ENCODE measurements around the gene MICAL3.

MICAL3 gene

GRCh38 chr22:17929909-17930308 is 94.5 kb downstream of the MICAL3 start:
- no peaks in the 10 kb centered on the region for H3K36me3 ChIP-seq (ENCODE audit: insufficient read depth, insufficient read length, low read length)
- H3K4me3 ChIP-seq (ENCODE audit: insufficient read length, low read depth): no peak overlapping the region
- no peak for TF ChIP-seq YY1 (IDR thresholded peaks at IDR 0.05; ENCODE audit: insufficient read depth, insufficient read length)
- TF ChIP-seq ZNF274 (IDR thresholded peaks at IDR 0.05; ENCODE audit: low read depth, low read length): no peak
- TF ChIP-seq SUZ12 (IDR thresholded peaks at IDR 0.05; ENCODE audit: extremely low read depth, insufficient read depth, insufficient read length): no peak
- DNase-seq (ENCODE audit: low read depth, low spot score): no peak
- no peaks in the 10 kb centered on the region for H3K27me3 ChIP-seq (ENCODE audit: insufficient read depth, insufficient read length)
- no peak overlapping the region for H3K9ac ChIP-seq (ENCODE audit: insufficient read length, low read depth)
- H3K9me3 ChIP-seq (ENCODE audit: insufficient read depth, low read length): no peaks in the 10 kb centered on the region
- no peaks in the 10 kb centered on the region for H3K4me1 ChIP-seq (ENCODE audit: insufficient read depth, insufficient read length)

- no peaks in the 10 kb centered on the region for H3K9me3 ChIP-seq (ENCODE audit: insufficient read depth, low read length)
- no peak for DNase-seq (ENCODE audit: low read depth, low spot score)
- no peaks in the 10 kb centered on the region for H3K36me3 ChIP-seq (ENCODE audit: insufficient read depth, insufficient read length, low read length)
- no peak overlapping the region for H3K9ac ChIP-seq (ENCODE audit: insufficient read length, low read depth)
- H3K4me1 ChIP-seq (ENCODE audit: insufficient read depth, insufficient read length): no peaks in the 10 kb centered on the region
- H3K27me3 ChIP-seq (ENCODE audit: insufficient read depth, insufficient read length): no peaks in the 10 kb centered on the region
- TF ChIP-seq ZNF274 (IDR thresholded peaks at IDR 0.05; ENCODE audit: low read depth, low read length) (no peak), SUZ12 (IDR thresholded peaks at IDR 0.05; ENCODE audit: extremely low read depth, insufficient read depth, insufficient read length) (no peak), YY1 (IDR thresholded peaks at IDR 0.05; ENCODE audit: insufficient read depth, insufficient read length) (no peak)
- no peak overlapping the region for H3K4me3 ChIP-seq (ENCODE audit: insufficient read length, low read depth)
Observed at GRCh38 chr22:17928391-17928790, 96.0 kb downstream of the MICAL3 start.

- Histone ChIP-seq H3K9me3 (ENCODE audit: insufficient read depth, low read length) (no peaks in the 10 kb centered on the region), H3K36me3 (ENCODE audit: insufficient read depth, insufficient read length, low read length) (no peaks in the 10 kb centered on the region), H3K9ac (ENCODE audit: insufficient read length, low read depth) (no peak overlapping the region), H3K27me3 (ENCODE audit: insufficient read depth, insufficient read length) (no peaks in the 10 kb centered on the region), H3K4me3 (ENCODE audit: insufficient read length, low read depth) (no peak overlapping the region), H3K4me1 (ENCODE audit: insufficient read depth, insufficient read length) (no peaks in the 10 kb centered on the region)
- no peak for TF ChIP-seq ZNF274 (IDR thresholded peaks at IDR 0.05; ENCODE audit: low read depth, low read length)
- TF ChIP-seq YY1 (IDR thresholded peaks at IDR 0.05; ENCODE audit: insufficient read depth, insufficient read length): no peak
- no peak for TF ChIP-seq SUZ12 (IDR thresholded peaks at IDR 0.05; ENCODE audit: extremely low read depth, insufficient read depth, insufficient read length)
- DNase-seq (ENCODE audit: low read depth, low spot score): no peak
Observed at GRCh38 chr22:17927062-17927461, 97.3 kb downstream of the MICAL3 start.

- Histone ChIP-seq H3K4me1 (ENCODE audit: insufficient read depth, insufficient read length) (no peaks in the 10 kb centered on the region), H3K9ac (ENCODE audit: insufficient read length, low read depth) (no peak overlapping the region), H3K4me3 (ENCODE audit: insufficient read length, low read depth) (no peak overlapping the region), H3K27me3 (ENCODE audit: insufficient read depth, insufficient read length) (no peaks in the 10 kb centered on the region), H3K9me3 (ENCODE audit: insufficient read depth, low read length) (no peaks in the 10 kb centered on the region), H3K36me3 (ENCODE audit: insufficient read depth, insufficient read length, low read length) (no peaks in the 10 kb centered on the region)
- TF ChIP-seq YY1 (IDR thresholded peaks at IDR 0.05; ENCODE audit: insufficient read depth, insufficient read length): no peak
- TF ChIP-seq ZNF274 (IDR thresholded peaks at IDR 0.05; ENCODE audit: low read depth, low read length): no peak
- TF ChIP-seq SUZ12 (IDR thresholded peaks at IDR 0.05; ENCODE audit: extremely low read depth, insufficient read depth, insufficient read length): no peak
- no peak for DNase-seq (ENCODE audit: low read depth, low spot score)
Observed at GRCh38 chr22:17926516-17926915, 97.8 kb downstream of the MICAL3 start.

- H3K36me3 ChIP-seq (ENCODE audit: insufficient read depth, insufficient read length, low read length): no peaks in the 10 kb centered on the region
- H3K4me3 ChIP-seq (ENCODE audit: insufficient read length, low read depth): no peak overlapping the region
- no peak overlapping the region for H3K9ac ChIP-seq (ENCODE audit: insufficient read length, low read depth)
- H3K4me1 ChIP-seq (ENCODE audit: insufficient read depth, insufficient read length): no peaks in the 10 kb centered on the region
- H3K9me3 ChIP-seq (ENCODE audit: insufficient read depth, low read length): no peaks in the 10 kb centered on the region
- no peak for TF ChIP-seq SUZ12 (IDR thresholded peaks at IDR 0.05; ENCODE audit: extremely low read depth, insufficient read depth, insufficient read length)
- TF ChIP-seq YY1 (IDR thresholded peaks at IDR 0.05; ENCODE audit: insufficient read depth, insufficient read length): no peak
- TF ChIP-seq ZNF274 (IDR thresholded peaks at IDR 0.05; ENCODE audit: low read depth, low read length): no peak
- no peak for DNase-seq (ENCODE audit: low read depth, low spot score)
- H3K27me3 ChIP-seq (ENCODE audit: insufficient read depth, insufficient read length): no peaks in the 10 kb centered on the region
Observed at GRCh38 chr22:17925431-17925841, 98.9 kb downstream of the MICAL3 start.

GRCh38 chr22:17924735-17925364 is 99.5 kb downstream of the MICAL3 start:
- Histone ChIP-seq H3K36me3 (ENCODE audit: insufficient read depth, insufficient read length, low read length) (no peaks in the 10 kb centered on the region), H3K9ac (ENCODE audit: insufficient read length, low read depth) (no peak overlapping the region), H3K9me3 (ENCODE audit: insufficient read depth, low read length) (no peaks in the 10 kb centered on the region), H3K27me3 (ENCODE audit: insufficient read depth, insufficient read length) (no peaks in the 10 kb centered on the region), H3K4me1 (ENCODE audit: insufficient read depth, insufficient read length) (no peaks in the 10 kb centered on the region), H3K4me3 (ENCODE audit: insufficient read length, low read depth) (no peak overlapping the region)
- no peak for DNase-seq (ENCODE audit: low read depth, low spot score)
- TF ChIP-seq SUZ12 (IDR thresholded peaks at IDR 0.05; ENCODE audit: extremely low read depth, insufficient read depth, insufficient read length): no peak
- no peak for TF ChIP-seq YY1 (IDR thresholded peaks at IDR 0.05; ENCODE audit: insufficient read depth, insufficient read length)
- no peak for TF ChIP-seq ZNF274 (IDR thresholded peaks at IDR 0.05; ENCODE audit: low read depth, low read length)

- no peak for DNase-seq (ENCODE audit: low read depth, low spot score)
- Histone ChIP-seq H3K4me1 (ENCODE audit: insufficient read depth, insufficient read length) (no peaks in the 10 kb centered on the region), H3K4me3 (ENCODE audit: insufficient read length, low read depth) (no peak overlapping the region), H3K27me3 (ENCODE audit: insufficient read depth, insufficient read length) (no peaks in the 10 kb centered on the region), H3K9me3 (ENCODE audit: insufficient read depth, low read length) (no peaks in the 10 kb centered on the region), H3K9ac (ENCODE audit: insufficient read length, low read depth) (no peak overlapping the region), H3K36me3 (ENCODE audit: insufficient read depth, insufficient read length, low read length) (no peaks in the 10 kb centered on the region)
- TF ChIP-seq YY1 (IDR thresholded peaks at IDR 0.05; ENCODE audit: insufficient read depth, insufficient read length) (no peak), SUZ12 (IDR thresholded peaks at IDR 0.05; ENCODE audit: extremely low read depth, insufficient read depth, insufficient read length) (no peak), ZNF274 (IDR thresholded peaks at IDR 0.05; ENCODE audit: low read depth, low read length) (no peak)
Observed at GRCh38 chr22:17924076-17924475, 100.3 kb downstream of the MICAL3 start.

Data from NT2/D1 (cell line).